BJ (cell line): Measurements from ENCODE around the gene RSPO3. TPM values are rescaled to one million over a fixed set of nuclear protein-coding genes. Genes with fewer than 3 reads are reported as not detected.

ENCODE experiments used
- CTCF ChIA-PET: fragments of 350-600 bp; formaldehyde crosslinking; extraction: SDS; loops from one replicate; lab custom pipeline; 2021; ENCODE audit warnings: antibody characterized with exemption, inconsistent platforms; lab: Yijun Ruan, JAX
- POLR2A ChIA-PET: fragments of 300-600 bp; sonication (Branson Sonifier 250); formaldehyde crosslinking; extraction: SDS; loops from one replicate; lab custom pipeline; 2021; ENCODE audit warnings: antibody characterized with exemption; lab: Charles Lee
- DNase-seq: peaks from one replicate; pipeline ENCODE4 v3.0.0-alpha.2; 2011; ENCODE audit warnings: low read depth
- H3K27me3 ChIP-seq: 2 replicates; pipeline ENCODE4 v1.6.0; 2011; ENCODE audit warnings: low read length; ENCODE audit not compliant: control insufficient read depth, insufficient read depth
- H3K36me3 ChIP-seq: 2 replicates; pipeline ENCODE4 v1.5.1; 2011; ENCODE audit warnings: low read length; ENCODE audit not compliant: control insufficient read depth, insufficient read depth
- H3K4me3 ChIP-seq: 2 replicates; pipeline ENCODE4 v1.5.1; 2011; ENCODE audit warnings: low read depth, mild to moderate bottlenecking, control low read depth, low read length
- polyA plus RNA-seq: library from polyadenylated mRNA; depleted of rRNA; stranded (reverse); fragments of >200 nt; gene quantifications from 2 replicates; pipeline ENCODE4 v1.2.3, GENCODE V29; 2011
- TF ChIP-seq, protein P1 (sequence below): IDR thresholded peaks from 2 replicates; pipeline ENCODE4 v1.5.1; 2011; ENCODE audit warnings: low read depth, mild to moderate bottlenecking, control low read depth, inconsistent platforms, low read length, moderate library complexity; ENCODE audit not compliant: insufficient read depth

Gene RSPO3
- polyA plus RNA-seq, 1 experiment, result not detected

DNA sequence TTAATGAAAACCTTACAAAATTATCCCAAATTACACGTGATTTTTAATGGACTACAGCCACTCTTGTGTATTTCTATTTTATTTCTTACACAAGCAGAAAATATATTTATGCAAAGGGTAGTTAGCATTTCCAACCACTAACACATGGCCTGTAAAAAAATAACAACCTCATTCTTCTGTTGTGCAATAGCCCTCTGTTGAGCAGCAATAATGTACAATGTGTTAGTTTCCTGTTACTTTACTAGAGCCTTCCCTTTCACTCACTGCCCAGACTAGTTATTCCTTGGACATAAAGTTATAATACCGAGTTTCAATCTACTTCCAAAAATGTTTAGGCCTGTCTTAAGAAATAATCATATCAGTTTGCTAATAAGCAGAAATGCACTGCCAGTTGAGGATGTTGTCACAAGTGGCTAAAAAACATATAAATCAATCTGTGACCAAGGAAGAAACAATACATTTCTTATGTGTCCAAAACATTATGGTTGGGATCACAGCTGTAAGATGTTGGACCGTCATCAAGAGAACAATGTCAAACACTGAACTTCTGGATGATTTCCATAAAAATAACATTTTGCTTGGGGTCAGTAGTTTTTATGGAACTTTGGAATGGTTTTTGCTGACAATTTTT, 74.6 kb downstream of the RSPO3 start:
- Histone ChIP-seq H3K4me3 (no peak overlapping the region), H3K27me3 (no peaks in the 10 kb centered on the region; the same call in 1 of the 2 replicates), H3K36me3 (no peaks in the 10 kb centered on the region)
- DNase-seq, result peak; percentile 72
- ChIA-PET CTCF (no interaction called here), POLR2A (no interaction called here)
- TF ChIP-seq, protein P1, sequence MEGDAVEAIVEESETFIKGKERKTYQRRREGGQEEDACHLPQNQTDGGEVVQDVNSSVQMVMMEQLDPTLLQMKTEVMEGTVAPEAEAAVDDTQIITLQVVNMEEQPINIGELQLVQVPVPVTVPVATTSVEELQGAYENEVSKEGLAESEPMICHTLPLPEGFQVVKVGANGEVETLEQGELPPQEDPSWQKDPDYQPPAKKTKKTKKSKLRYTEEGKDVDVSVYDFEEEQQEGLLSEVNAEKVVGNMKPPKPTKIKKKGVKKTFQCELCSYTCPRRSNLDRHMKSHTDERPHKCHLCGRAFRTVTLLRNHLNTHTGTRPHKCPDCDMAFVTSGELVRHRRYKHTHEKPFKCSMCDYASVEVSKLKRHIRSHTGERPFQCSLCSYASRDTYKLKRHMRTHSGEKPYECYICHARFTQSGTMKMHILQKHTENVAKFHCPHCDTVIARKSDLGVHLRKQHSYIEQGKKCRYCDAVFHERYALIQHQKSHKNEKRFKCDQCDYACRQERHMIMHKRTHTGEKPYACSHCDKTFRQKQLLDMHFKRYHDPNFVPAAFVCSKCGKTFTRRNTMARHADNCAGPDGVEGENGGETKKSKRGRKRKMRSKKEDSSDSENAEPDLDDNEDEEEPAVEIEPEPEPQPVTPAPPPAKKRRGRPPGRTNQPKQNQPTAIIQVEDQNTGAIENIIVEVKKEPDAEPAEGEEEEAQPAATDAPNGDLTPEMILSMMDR, result no peak

DNA sequence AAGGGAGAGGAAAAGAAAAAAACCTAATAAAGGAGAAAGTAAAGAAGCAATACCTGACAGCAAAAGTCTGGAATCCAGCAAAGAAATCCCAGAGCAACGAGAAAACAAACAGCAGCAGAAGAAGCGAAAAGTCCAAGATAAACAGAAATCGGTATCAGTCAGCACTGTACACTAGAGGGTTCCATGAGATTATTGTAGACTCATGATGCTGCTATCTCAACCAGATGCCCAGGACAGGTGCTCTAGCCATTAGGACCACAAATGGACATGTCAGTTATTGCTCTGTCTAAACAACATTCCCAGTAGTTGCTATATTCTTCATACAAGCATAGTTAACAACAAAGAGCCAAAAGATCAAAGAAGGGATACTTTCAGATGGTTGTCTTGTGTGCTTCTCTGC, 77.4 kb downstream of the RSPO3 start:
- ChIA-PET POLR2A (no interaction called here), CTCF (no interaction called here)
- Histone ChIP-seq H3K27me3 (no peaks in the 10 kb centered on the region; the same call in 1 of the 2 replicates), H3K4me3 (no peak overlapping the region), H3K36me3 (no peaks in the 10 kb centered on the region)
- DNase-seq, result no peak
- TF ChIP-seq, protein P1, result no peak

DNA sequence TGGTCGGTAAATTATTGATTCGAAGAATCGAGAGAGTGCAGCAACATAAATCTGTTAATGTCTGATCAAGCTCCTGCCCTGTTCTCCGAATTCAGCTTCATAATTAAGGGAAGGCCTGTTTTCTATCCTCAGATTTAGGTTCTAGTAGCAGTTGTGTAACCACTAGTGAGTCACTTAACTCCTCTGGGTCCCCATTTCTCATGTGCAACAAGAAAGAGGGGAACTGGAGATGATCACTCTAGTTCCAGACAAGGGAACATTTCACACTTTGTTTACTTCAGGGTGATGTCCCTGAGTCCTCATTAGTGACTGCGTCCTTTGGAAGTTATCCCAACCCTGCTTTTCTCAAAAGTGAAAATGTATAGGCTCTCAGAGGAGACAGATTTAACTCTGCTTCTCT, 80.1 kb downstream of the RSPO3 start:
- no peaks in the 10 kb centered on the region; the same call in 1 of the 2 replicates for H3K27me3 ChIP-seq
- H3K36me3 ChIP-seq, result no peaks in the 10 kb centered on the region
- POLR2A ChIA-PET, result no interaction called here
- no peak for DNase-seq
- CTCF ChIA-PET, result interaction anchor here (0.8 to 1.3 kb wide), 2 partner anchors 9 to 68 kb away, joined by 3 read pairs; partner anchors contain the start of gene RNF146
- no peak overlapping the region for H3K4me3 ChIP-seq
- TF ChIP-seq, protein P1, result no peak

DNA sequence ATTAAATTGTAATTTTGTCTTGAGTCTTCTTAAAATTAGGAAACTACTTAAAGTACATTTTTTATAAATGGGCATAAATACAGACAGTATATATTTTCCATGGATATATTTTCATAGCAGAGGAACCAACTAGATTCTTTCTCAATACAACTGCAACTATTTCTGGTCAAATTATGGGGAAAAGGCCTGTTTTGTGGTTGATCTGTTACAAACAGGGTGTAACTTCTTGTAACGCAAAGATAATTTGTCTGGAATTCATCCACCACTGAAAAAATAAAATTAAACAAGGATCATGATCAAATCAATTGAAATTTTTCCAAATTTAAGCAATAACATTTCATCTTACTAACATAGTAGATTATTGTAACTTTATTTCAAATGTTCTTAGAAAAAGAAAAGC, 81.0 kb downstream of the RSPO3 start:
- CTCF ChIA-PET, result no interaction called here
- no peak for DNase-seq
- POLR2A ChIA-PET, result no interaction called here

DNA sequence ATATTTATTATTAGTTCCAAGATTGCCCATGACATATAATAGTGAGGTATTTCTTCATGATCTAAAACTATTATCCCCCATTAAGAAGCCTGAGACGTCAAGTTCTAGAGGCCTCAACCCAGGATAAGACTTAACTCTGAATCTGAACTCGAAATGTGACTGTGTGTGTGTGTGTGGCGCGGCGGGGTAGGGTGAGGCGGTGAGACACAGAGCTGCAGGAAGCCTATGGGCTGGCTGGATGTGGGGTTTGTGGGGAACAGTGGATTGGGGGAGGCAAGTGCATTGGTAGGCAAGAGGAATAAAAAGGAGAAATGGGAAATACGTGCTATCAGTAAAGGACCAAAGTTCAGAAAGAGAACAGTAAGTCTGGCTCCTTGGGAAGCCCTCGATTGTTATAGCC, 81.6 kb downstream of the RSPO3 start:
- Histone ChIP-seq H3K4me3 (no peak overlapping the region), H3K27me3 (no peaks in the 10 kb centered on the region; the same call in 1 of the 2 replicates), H3K36me3 (no peaks in the 10 kb centered on the region)
- DNase-seq, result no peak
- POLR2A ChIA-PET, result no interaction called here
- TF ChIP-seq, protein P1, result no peak
- CTCF ChIA-PET, result no interaction called here

More for the DNA sequence above, 81.0 kb downstream of the RSPO3 start:
- Histone ChIP-seq H3K27me3 (no peaks in the 10 kb centered on the region; the same call in 1 of the 2 replicates), H3K4me3 (no peak overlapping the region), H3K36me3 (no peaks in the 10 kb centered on the region)
- TF ChIP-seq, protein P1, result no peak
